ENCODE results near the gene CAPN15. TPM values are rescaled to one million over a fixed set of nuclear protein-coding genes. Genes with fewer than 3 reads are reported as not detected.

The CAPN15 gene
- total and polyA plus RNA-seq, 9 of the 15 experiments (the other 6 are each of a cell fraction or from before 2014, with no cell fraction given), result 0.62 to 111 (median 14.2) TPM

DNA sequence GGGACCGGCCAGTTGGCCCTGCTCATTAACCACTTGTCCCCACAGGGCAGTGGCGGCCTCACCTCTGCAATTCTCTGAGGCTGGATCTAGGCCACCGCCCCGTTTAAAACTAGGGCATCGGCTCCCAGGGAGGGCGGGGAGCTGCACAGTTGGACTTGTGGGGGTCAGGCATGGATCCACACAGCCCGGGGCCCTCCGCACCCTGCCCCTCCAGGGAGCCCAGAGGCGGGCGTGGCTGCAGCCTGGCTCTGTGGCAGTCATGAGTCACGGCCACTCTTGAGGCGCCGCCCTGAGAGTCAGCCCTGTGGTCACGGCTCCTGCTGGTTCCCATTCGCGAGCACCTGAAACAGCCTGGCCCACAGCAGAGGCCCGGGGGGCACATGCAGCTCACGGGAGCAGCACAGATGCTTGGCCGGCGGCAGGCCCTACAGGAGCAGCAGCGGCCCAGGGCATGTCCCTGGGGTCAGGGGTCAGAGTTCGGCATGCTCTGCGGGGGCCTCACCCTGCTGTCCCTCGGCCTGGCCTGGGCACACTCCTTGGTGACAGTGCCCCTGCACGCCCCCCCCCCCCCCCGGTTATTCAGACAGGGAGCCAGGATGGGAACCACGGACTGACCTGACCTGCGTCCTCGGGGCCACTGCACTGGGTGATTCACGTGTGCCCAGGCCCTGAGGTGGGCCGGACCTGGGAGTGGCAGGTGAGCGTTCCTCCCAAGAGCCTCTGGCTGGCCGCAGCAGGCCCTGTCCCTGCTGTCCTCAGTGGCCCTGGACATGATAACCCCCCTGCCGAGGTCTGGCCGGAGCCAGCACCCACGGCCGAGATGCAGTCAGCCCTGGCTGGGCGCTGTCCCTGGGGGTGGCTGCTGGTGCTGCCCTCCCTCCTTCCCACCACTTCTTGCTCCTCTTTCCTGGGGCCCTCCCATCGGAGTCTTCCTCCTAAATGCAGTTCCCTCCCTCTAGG is 8.2 kb downstream of the CAPN15 start (continued):
- TF ChIP-seq CREB3 (tag; conservative IDR thresholded peaks at IDR 0.05; ENCODE audit: low read depth), result no peak
- no peak for TF ChIP-seq NBN (IDR thresholded peaks at IDR 0.05; ENCODE audit: low read depth)
- TF ChIP-seq, protein P1, sequence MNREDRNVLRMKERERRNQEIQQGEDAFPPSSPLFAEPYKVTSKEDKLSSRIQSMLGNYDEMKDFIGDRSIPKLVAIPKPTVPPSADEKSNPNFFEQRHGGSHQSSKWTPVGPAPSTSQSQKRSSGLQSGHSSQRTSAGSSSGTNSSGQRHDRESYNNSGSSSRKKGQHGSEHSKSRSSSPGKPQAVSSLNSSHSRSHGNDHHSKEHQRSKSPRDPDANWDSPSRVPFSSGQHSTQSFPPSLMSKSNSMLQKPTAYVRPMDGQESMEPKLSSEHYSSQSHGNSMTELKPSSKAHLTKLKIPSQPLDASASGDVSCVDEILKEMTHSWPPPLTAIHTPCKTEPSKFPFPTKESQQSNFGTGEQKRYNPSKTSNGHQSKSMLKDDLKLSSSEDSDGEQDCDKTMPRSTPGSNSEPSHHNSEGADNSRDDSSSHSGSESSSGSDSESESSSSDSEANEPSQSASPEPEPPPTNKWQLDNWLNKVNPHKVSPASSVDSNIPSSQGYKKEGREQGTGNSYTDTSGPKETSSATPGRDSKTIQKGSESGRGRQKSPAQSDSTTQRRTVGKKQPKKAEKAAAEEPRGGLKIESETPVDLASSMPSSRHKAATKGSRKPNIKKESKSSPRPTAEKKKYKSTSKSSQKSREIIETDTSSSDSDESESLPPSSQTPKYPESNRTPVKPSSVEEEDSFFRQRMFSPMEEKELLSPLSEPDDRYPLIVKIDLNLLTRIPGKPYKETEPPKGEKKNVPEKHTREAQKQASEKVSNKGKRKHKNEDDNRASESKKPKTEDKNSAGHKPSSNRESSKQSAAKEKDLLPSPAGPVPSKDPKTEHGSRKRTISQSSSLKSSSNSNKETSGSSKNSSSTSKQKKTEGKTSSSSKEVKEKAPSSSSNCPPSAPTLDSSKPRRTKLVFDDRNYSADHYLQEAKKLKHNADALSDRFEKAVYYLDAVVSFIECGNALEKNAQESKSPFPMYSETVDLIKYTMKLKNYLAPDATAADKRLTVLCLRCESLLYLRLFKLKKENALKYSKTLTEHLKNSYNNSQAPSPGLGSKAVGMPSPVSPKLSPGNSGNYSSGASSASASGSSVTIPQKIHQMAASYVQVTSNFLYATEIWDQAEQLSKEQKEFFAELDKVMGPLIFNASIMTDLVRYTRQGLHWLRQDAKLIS (CRISPR knock-in tag; IDR thresholded peaks at IDR 0.05), result no peak
- TF ChIP-seq EGR1 (conservative IDR thresholded peaks at IDR 0.05), result no peak
- TF ChIP-seq ZEB2 (IDR thresholded peaks at IDR 0.05), result no peak
- no peak for TF ChIP-seq MXD1 (CRISPR knock-in tag; IDR thresholded peaks at IDR 0.05; ENCODE audit: borderline replicate concordance, poor library complexity, severe bottlenecking)
- TF ChIP-seq PCBP1 (IDR thresholded peaks at IDR 0.05; ENCODE audit: low read depth, low read length, poor library complexity, severe bottlenecking), result peak; percentile 15
- TF ChIP-seq DPF2 (IDR thresholded peaks at IDR 0.05), result no peak
- no peak for TF ChIP-seq HNRNPUL1 (IDR thresholded peaks at IDR 0.05; ENCODE audit: low read length)
- TF ChIP-seq PTBP1 (IDR thresholded peaks at IDR 0.05; ENCODE audit: low read depth, low read length), result no peak
- TF ChIP-seq JUND (IDR thresholded peaks at IDR 0.05; ENCODE audit: borderline replicate concordance, low read depth, low read length), result peak; percentile 24; the same call in 1 of the 2 replicates
- TF ChIP-seq JUND (tag; IDR thresholded peaks at IDR 0.05; ENCODE audit: borderline replicate concordance, low read depth, low read length), result no peak
- no peak for TF ChIP-seq TCF7L2 (IDR thresholded peaks at IDR 0.05; ENCODE audit: low read depth, low read length)
- TF ChIP-seq, protein P2, sequence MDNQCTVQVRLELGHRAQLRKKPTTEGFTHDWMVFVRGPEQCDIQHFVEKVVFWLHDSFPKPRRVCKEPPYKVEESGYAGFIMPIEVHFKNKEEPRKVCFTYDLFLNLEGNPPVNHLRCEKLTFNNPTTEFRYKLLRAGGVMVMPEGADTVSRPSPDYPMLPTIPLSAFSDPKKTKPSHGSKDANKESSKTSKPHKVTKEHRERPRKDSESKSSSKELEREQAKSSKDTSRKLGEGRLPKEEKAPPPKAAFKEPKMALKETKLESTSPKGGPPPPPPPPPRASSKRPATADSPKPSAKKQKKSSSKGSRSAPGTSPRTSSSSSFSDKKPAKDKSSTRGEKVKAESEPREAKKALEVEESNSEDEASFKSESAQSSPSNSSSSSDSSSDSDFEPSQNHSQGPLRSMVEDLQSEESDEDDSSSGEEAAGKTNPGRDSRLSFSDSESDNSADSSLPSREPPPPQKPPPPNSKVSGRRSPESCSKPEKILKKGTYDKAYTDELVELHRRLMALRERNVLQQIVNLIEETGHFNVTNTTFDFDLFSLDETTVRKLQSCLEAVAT (IDR thresholded peaks at IDR 0.05), result no peak
- no peak for TF ChIP-seq SIRT6 (IDR thresholded peaks at IDR 0.05; ENCODE audit: low read depth, low read length)
- TF ChIP-seq NR2C1 (IDR thresholded peaks at IDR 0.05), result peak; percentile 63; the same call in 1 of the 2 replicates
- TF ChIP-seq NR2C1 (tag; IDR thresholded peaks at IDR 0.05), result peak; percentile 67; the same call in 1 of the 2 replicates

Data from K562 (cell line).